Measurements from ENCODE around the gene HIC1. TPM values are rescaled to one million over a fixed set of nuclear protein-coding genes. Genes with fewer than 3 reads are reported as not detected.

The HIC1 gene
- total RNA-seq, 5 donors from 2014 or later (not counting 1 experiment from before 2014, with no cell fraction given) = 3.2 to 12.3 (median 8.4) TPM

DNA sequence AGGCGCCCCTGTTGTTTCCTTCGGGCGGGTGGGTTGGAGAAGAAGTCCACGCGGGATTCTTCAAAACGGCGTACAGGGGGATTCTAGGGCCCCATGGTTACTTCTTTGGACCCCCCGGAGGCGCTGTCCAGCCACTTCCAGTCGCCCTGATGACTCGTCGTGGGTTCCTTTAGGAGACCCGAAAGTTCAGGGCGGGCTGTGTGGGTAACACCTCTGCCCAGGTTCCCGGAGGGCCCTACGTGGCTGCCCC is 716 bp upstream of the HIC1 start:
- H3K9me3 Mint-ChIP-seq = no peaks in the 10 kb centered on the region
- DNase-seq (peak in 1 of 35 experiments; percentile 64), ATAC-seq (replicated peaks in 1 of 4) (no peak)

DNA sequence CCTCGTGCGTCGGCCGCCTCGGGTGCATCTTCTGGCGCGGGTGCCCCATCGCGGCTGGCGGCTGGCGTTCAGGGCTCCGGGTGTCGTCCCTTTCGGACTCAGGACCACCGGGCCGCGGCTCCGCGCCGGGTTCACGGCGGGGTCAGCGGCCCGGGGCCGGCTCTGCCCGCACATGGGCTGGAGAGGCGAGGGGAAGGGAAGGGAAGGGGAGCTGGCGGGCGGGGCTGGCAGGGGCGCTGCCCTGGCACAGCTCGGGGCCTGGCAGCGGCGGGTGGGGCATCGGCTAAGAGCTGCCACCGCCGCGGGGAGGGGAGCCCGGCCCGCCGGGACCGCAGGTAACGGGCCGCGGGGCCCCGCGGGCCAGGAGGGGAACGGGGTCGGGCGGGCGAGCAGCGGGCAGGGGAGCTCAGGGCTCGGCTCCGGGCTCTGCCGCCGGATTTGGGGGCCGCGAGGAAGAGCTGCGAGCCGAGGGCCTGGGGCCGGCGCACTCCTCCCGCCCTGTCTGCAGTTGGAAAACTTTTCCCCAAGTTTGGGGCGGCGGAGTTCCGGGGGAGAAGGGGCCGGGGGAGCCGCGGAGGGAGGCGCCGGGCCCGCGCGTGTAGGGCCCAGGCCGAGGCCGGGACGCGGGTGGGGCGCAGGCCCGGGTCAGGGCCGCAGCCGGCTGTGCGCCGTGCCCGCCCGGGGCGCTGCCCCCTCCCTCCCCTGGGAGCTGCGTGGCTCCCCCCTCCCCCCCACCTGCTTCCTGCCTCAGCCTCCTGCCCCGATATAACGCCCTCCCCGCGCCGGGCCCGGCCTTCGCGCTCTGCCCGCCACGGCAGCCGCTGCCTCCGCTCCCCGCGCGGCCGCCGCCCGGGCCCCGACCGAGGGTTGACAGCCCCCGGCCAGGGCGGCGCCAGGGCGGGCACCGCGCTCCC is 646 bp downstream of the HIC1 start:
- H3K36me3 Mint-ChIP-seq = peaks cover 6% of the 10 kb centered on the region
- no peak overlapping the region for H3K27ac Mint-ChIP-seq
- ChIA-PET CTCF (interaction anchor here (0.6 to 5.1 kb wide), 10 partner anchors 68 to 266 kb away, joined by 3 to 58 read pairs (median 5); no protein-coding TSS in a partner anchor), POLR2A (interaction anchor here in 1 of 2 donors (1.1 kb wide), 1 partner anchor 204 kb away, joined by 4 read pairs; no protein-coding TSS in a partner anchor)
- WGBS (ENCODE audit: insufficient coverage) = under 1% methylated on average over 97 of the region's 113 CpGs
- peak overlapping the region; percentile 26 to 66 for H3K4me3 ChIP-seq (ENCODE audit: control insufficient read depth in 1 of 2, extremely low read depth in 1 of 2, low read length in 1 of 2)
- H3K9me3 Mint-ChIP-seq = no peaks in the 10 kb centered on the region
- DNase-seq (peak in 8 of 35 experiments; percentile 23 to 65 (median 38)), ATAC-seq (replicated peaks in 1 of 4) (peak in 2 of 4 experiments; percentile 4 to 5)
- peaks cover 14 to 65% of the 10 kb centered on the region in 2 experiments for H3K4me1 ChIP-seq (ENCODE audit: control insufficient read depth in 1 of 2, extremely low read depth in 1 of 2, insufficient read depth in 2 of 2, low read length in 2 of 2)
- no peak overlapping the region for H3K27ac ChIP-seq (ENCODE audit: low read length)
- peak overlapping the region in 2 of 3 donors; percentile 9 to 79 for H3K4me3 Mint-ChIP-seq
- H3K27me3 ChIP-seq (replicated peaks in 1 of 2; ENCODE audit: control insufficient read depth in 2 of 2, extremely low read depth in 1 of 2, insufficient read depth in 2 of 2, low read length in 1 of 2) = peaks cover 2 to 46% of the 10 kb centered on the region in 2 experiments
- H3K9me3 ChIP-seq = no peaks in the 10 kb centered on the region
- H3K36me3 ChIP-seq (ENCODE audit: control insufficient read depth in 2 of 2, extremely low read depth in 1 of 2, insufficient read depth in 1 of 2, low read length in 1 of 2) = no peaks in the 10 kb centered on the region
- peaks cover 22 to 30% (median 24%) of the 10 kb centered on the region in 3 donors for H3K4me1 Mint-ChIP-seq
- H3K27me3 Mint-ChIP-seq = peaks cover 7 to 9% of the 10 kb centered on the region in 2 donors

More for the DNA sequence above, 716 bp upstream of the HIC1 start:
- peaks cover 0 to 2% of the 10 kb centered on the region in 2 donors for H3K27me3 Mint-ChIP-seq
- CTCF ChIA-PET = interaction anchor here (0.6 to 5.1 kb wide), 9 partner anchors 69 to 299 kb away, joined by 3 to 58 read pairs (median 5); no protein-coding TSS in a partner anchor
- H3K4me3 ChIP-seq (ENCODE audit: control insufficient read depth in 1 of 2, extremely low read depth in 1 of 2, low read length in 1 of 2) = peak overlapping the region; percentile 47 to 58
- H3K36me3 Mint-ChIP-seq = no peaks in the 10 kb centered on the region
- H3K4me1 Mint-ChIP-seq = peaks cover 16 to 26% (median 23%) of the 10 kb centered on the region in 3 donors
- H3K36me3 ChIP-seq (ENCODE audit: control insufficient read depth in 2 of 2, extremely low read depth in 1 of 2, insufficient read depth in 1 of 2, low read length in 1 of 2) = no peaks in the 10 kb centered on the region
- no peaks in the 10 kb centered on the region for H3K9me3 ChIP-seq
- POLR2A ChIA-PET = interaction anchor here in 1 of 2 donors (0.8 kb wide), 1 partner anchor 205 kb away, joined by 3 read pairs; no protein-coding TSS in a partner anchor
- H3K4me3 Mint-ChIP-seq = peak overlapping the region; percentile 76 to 79 (median 76)
- H3K27ac Mint-ChIP-seq = peak overlapping the region; percentile 65 to 69
- H3K27me3 ChIP-seq (replicated peaks in 1 of 2; ENCODE audit: control insufficient read depth in 2 of 2, extremely low read depth in 1 of 2, insufficient read depth in 2 of 2, low read length in 1 of 2) = peaks cover 2 to 38% of the 10 kb centered on the region in 2 experiments
- H3K27ac ChIP-seq (ENCODE audit: low read length) = peak overlapping the region; percentile 76
- H3K4me1 ChIP-seq (ENCODE audit: control insufficient read depth in 1 of 2, extremely low read depth in 1 of 2, insufficient read depth in 2 of 2, low read length in 2 of 2) = peaks cover 17 to 67% of the 10 kb centered on the region in 2 experiments
- under 1% methylated on average over 14 of the region's 16 CpGs for WGBS (ENCODE audit: insufficient coverage)

DNA sequence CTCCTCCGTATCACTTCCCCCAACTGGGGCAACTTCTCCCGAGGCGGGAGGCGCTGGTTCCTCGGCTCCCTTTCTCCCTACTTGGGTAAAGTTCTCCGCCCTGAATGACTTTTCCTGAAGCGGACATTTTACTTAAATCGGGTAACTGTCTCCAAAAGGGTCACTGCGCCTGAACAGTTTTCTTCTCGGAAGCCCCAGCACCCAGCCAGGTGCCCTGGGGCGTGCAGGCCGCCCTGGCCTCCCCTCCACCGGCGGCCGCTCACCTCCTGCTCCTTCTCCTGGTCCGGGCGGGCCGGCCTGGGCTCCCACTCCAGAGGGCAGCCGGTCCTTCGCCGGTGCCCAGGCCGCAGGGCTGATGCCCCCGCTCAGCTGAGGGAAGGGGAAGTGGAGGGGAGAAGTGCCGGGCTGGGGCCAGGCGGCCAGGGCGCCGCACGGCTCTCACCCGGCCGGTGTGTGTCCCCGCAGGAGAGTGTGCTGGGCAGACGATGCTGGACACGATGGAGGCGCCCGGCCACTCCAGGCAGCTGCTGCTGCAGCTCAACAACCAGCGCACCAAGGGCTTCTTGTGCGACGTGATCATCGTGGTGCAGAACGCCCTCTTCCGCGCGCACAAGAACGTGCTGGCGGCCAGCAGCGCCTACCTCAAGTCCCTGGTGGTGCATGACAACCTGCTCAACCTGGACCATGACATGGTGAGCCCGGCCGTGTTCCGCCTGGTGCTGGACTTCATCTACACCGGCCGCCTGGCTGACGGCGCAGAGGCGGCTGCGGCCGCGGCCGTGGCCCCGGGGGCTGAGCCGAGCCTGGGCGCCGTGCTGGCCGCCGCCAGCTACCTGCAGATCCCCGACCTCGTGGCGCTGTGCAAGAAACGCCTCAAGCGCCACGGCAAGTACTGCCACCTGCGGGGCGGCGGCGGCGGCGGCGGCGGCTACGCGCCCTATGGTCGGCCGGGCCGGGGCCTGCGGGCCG is 1.6 kb downstream of the HIC1 start:
- peak overlapping the region; percentile 26 to 66 for H3K4me3 ChIP-seq (ENCODE audit: control insufficient read depth in 1 of 2, extremely low read depth in 1 of 2, low read length in 1 of 2)
- H3K9me3 Mint-ChIP-seq = no peaks in the 10 kb centered on the region
- peak overlapping the region in 1 of 2 donors; percentile 27 for H3K27ac Mint-ChIP-seq
- H3K4me1 ChIP-seq (ENCODE audit: control insufficient read depth in 1 of 2, extremely low read depth in 1 of 2, insufficient read depth in 2 of 2, low read length in 2 of 2) = peaks cover 14 to 56% of the 10 kb centered on the region in 2 experiments
- H3K36me3 Mint-ChIP-seq = peaks cover 13% of the 10 kb centered on the region
- no peak overlapping the region for H3K27ac ChIP-seq (ENCODE audit: low read length)
- ChIA-PET CTCF (interaction anchor here (0.6 to 5.1 kb wide), 6 partner anchors 167 to 238 kb away, joined by 3 to 58 read pairs (median 7); no protein-coding TSS in a partner anchor), POLR2A (interaction anchor here in 1 of 2 donors (1.1 kb wide), 1 partner anchor 203 kb away, joined by 4 read pairs; no protein-coding TSS in a partner anchor)
- H3K36me3 ChIP-seq (ENCODE audit: control insufficient read depth in 2 of 2, extremely low read depth in 1 of 2, insufficient read depth in 1 of 2, low read length in 1 of 2) = peaks cover 4 to 7% of the 10 kb centered on the region in 2 donors
- H3K4me1 Mint-ChIP-seq = peaks cover 21 to 30% (median 24%) of the 10 kb centered on the region in 3 donors
- DNase-seq (peak in 29 of 35 experiments; percentile 32 to 76 (median 49)), ATAC-seq (replicated peaks in 1 of 4) (peak; percentile 7 to 31 (median 22))
- H3K9me3 ChIP-seq = no peaks in the 10 kb centered on the region
- H3K27me3 Mint-ChIP-seq = peaks cover 7 to 9% of the 10 kb centered on the region in 2 donors
- peaks cover 2 to 48% of the 10 kb centered on the region in 2 experiments for H3K27me3 ChIP-seq (replicated peaks in 1 of 2; ENCODE audit: control insufficient read depth in 2 of 2, extremely low read depth in 1 of 2, insufficient read depth in 2 of 2, low read length in 1 of 2)
- WGBS (ENCODE audit: insufficient coverage) = 14% methylated on average over 78 of the region's 85 CpGs
- H3K4me3 Mint-ChIP-seq = peak overlapping the region; percentile 63 to 77 (median 66)

DNA sequence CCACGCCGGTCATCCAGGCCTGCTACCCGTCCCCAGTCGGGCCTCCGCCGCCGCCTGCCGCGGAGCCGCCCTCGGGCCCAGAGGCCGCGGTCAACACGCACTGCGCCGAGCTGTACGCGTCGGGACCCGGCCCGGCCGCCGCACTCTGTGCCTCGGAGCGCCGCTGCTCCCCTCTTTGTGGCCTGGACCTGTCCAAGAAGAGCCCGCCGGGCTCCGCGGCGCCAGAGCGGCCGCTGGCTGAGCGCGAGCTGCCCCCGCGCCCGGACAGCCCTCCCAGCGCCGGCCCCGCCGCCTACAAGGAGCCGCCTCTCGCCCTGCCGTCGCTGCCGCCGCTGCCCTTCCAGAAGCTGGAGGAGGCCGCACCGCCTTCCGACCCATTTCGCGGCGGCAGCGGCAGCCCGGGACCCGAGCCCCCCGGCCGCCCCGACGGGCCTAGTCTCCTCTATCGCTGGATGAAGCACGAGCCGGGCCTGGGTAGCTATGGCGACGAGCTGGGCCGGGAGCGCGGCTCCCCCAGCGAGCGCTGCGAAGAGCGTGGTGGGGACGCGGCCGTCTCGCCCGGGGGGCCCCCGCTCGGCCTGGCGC is 2.4 kb downstream of the HIC1 start:
- Mint-ChIP-seq H3K9me3 (no peaks in the 10 kb centered on the region), H3K27me3 (peaks cover 7 to 13% of the 10 kb centered on the region in 2 donors), H3K27ac (no peak overlapping the region), H3K4me3 (no peak overlapping the region), H3K4me1 (peaks cover 13 to 23% (median 17%) of the 10 kb centered on the region in 3 donors), H3K36me3 (peaks cover 21% of the 10 kb centered on the region)
- H3K9me3 ChIP-seq = no peaks in the 10 kb centered on the region
- no peak for ATAC-seq (replicated peaks in 1 of 4)
- POLR2A ChIA-PET = no interaction called here
- peaks cover 4 to 8% of the 10 kb centered on the region in 2 donors for H3K36me3 ChIP-seq (ENCODE audit: control insufficient read depth in 2 of 2, extremely low read depth in 1 of 2, insufficient read depth in 1 of 2, low read length in 1 of 2)
- peak overlapping the region in 1 of 2 donors; percentile 38 for H3K4me3 ChIP-seq (ENCODE audit: control insufficient read depth in 1 of 2, extremely low read depth in 1 of 2, low read length in 1 of 2)
- H3K27me3 ChIP-seq (replicated peaks in 1 of 2; ENCODE audit: control insufficient read depth in 2 of 2, extremely low read depth in 1 of 2, insufficient read depth in 2 of 2, low read length in 1 of 2) = peaks cover 2 to 41% of the 10 kb centered on the region in 2 experiments
- no peak overlapping the region for H3K27ac ChIP-seq (ENCODE audit: low read length)
- 25% methylated on average over 81 of the region's 81 CpGs for WGBS (ENCODE audit: insufficient coverage)
- peaks cover 14 to 48% of the 10 kb centered on the region in 2 experiments for H3K4me1 ChIP-seq (ENCODE audit: control insufficient read depth in 1 of 2, extremely low read depth in 1 of 2, insufficient read depth in 2 of 2, low read length in 2 of 2)
- CTCF ChIA-PET = interaction anchor here (0.6 to 5.1 kb wide), 3 partner anchors 12 to 239 kb away, joined by 3 to 58 read pairs (median 9); no protein-coding TSS in a partner anchor
- DNase-seq = no peak

DNA sequence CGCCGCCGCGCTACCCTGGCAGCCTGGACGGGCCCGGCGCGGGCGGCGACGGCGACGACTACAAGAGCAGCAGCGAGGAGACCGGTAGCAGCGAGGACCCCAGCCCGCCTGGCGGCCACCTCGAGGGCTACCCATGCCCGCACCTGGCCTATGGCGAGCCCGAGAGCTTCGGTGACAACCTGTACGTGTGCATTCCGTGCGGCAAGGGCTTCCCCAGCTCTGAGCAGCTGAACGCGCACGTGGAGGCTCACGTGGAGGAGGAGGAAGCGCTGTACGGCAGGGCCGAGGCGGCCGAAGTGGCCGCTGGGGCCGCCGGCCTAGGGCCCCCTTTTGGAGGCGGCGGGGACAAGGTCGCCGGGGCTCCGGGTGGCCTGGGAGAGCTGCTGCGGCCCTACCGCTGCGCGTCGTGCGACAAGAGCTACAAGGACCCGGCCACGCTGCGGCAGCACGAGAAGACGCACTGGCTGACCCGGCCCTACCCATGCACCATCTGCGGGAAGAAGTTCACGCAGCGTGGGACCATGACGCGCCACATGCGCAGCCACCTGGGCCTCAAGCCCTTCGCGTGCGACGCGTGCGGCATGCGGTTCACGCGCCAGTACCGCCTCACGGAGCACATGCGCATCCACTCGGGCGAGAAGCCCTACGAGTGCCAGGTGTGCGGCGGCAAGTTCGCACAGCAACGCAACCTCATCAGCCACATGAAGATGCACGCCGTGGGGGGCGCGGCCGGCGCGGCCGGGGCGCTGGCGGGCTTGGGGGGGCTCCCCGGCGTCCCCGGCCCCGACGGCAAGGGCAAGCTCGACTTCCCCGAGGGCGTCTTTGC is 3.1 kb downstream of the HIC1 start:
- no peak overlapping the region for H3K4me3 Mint-ChIP-seq
- ChIA-PET POLR2A (no interaction called here), CTCF (interaction anchor here (0.5 to 5.1 kb wide), 6 partner anchors 9 to 795 kb away, joined by 3 to 58 read pairs (median 3); no protein-coding TSS in a partner anchor)
- H3K27ac ChIP-seq (ENCODE audit: low read length) = no peak overlapping the region
- H3K36me3 Mint-ChIP-seq = peaks cover 25% of the 10 kb centered on the region
- H3K27me3 ChIP-seq (replicated peaks in 1 of 2; ENCODE audit: control insufficient read depth in 2 of 2, extremely low read depth in 1 of 2, insufficient read depth in 2 of 2, low read length in 1 of 2) = peaks cover 2 to 44% of the 10 kb centered on the region in 2 experiments
- no peaks in the 10 kb centered on the region for H3K9me3 ChIP-seq
- DNase-seq (peak in 3 of 35 experiments; percentile 23 to 49 (median 32)), ATAC-seq (replicated peaks in 1 of 4) (no peak)
- WGBS (ENCODE audit: insufficient coverage) = 51% methylated on average over 98 of the region's 98 CpGs
- peaks cover 4 to 10% of the 10 kb centered on the region in 2 donors for H3K36me3 ChIP-seq (ENCODE audit: control insufficient read depth in 2 of 2, extremely low read depth in 1 of 2, insufficient read depth in 1 of 2, low read length in 1 of 2)
- H3K27ac Mint-ChIP-seq = no peak overlapping the region
- H3K27me3 Mint-ChIP-seq = peaks cover 7 to 13% of the 10 kb centered on the region in 2 donors
- H3K9me3 Mint-ChIP-seq = no peaks in the 10 kb centered on the region
- H3K4me3 ChIP-seq (ENCODE audit: control insufficient read depth in 1 of 2, extremely low read depth in 1 of 2, low read length in 1 of 2) = peak overlapping the region in 1 of 2 donors; percentile 38
- peaks cover 11 to 21% (median 16%) of the 10 kb centered on the region in 3 donors for H3K4me1 Mint-ChIP-seq
- H3K4me1 ChIP-seq (ENCODE audit: control insufficient read depth in 1 of 2, extremely low read depth in 1 of 2, insufficient read depth in 2 of 2, low read length in 2 of 2) = peaks cover 14 to 46% of the 10 kb centered on the region in 2 experiments
